Measurements from ENCODE around the gene SEC22B.
A peak's percentile ranks its signal among the peaks of the same experiment; 100 is the strongest.
"Not testable (repeated sequence)": the region's sequence is repeated elsewhere in the genome, so short reads cannot be mapped to it uniquely, and the experiment has no call there.

SEC22B gene

DNA sequence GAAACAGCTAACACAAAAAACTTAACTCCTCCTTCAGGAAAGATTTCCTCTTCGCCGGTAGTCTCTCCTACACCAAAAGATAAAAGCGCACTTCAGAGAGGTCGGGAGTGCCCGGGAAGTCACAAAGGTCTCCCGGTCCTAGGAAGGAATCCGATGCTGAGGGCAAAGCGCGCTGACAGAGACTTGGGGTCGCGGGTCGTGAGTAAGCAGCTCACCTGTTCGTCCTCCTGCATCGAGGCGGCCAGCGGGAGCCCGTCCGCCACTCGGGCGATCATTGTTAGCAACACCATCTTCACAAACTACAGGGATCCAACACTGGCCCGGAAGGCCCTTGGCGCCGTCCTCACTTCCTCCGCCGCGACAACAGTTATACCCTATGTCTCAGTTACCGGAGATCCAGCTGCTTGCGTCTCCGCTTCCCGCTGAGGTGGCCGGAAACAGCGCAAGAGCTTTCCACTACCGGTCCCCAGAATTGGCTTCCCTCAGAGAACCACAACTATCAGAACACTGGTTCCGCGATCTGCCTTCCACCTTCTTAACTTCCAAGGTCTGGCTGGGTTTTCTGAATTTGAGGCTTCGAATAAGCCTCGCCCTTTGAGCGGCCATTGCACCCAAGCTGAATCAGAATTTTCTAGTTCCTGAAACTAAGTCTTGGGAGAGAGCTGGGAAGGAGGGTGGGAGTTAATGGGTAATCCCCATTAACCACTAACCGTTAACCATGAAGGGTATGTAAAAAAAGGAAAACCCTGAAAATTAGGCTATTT, at the start of gene SEC22B:
TSS of gene SEC22B (minus strand) at position 429 of the 764 bp plus-strand sequence. CDS start at position 290, 139 bp downstream.
- Mint-ChIP-seq H3K27me3 (no peaks in the 10 kb centered on the region), H3K27ac (peak within 1 kb of the TSS; percentile 99), H3K36me3 (peaks cover 6 to 10% of the 10 kb centered on the region in 2 donors), H3K4me3 (peak within 1 kb of the TSS; percentile 98), H3K9me3 (no peaks in the 10 kb centered on the region), H3K4me1 (peaks cover 0 to 4% of the 10 kb centered on the region in 2 donors)
- peak; percentile 99 for ATAC-seq (replicated peaks)
- DNase-seq = peak; percentile 91

DNA sequence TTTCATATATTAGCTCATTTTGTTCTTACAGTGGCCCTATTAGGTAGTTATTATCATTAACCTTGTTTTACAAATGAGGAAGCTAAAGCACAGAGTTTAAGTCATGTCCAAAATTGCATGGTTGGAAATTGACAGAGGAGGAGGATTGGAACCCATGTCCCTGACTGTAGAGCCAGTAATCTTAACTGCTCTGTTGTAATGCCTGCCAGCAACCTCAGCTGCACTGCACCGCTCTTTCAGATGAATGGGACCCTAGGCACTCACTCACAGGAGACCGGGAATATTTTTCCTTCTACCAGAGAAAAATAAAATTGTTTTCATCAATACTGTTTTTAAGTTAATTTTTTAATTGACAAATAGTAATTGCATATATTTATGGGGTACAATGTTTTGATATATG, 41.6 kb upstream of the SEC22B start:
- ATAC-seq (replicated peaks) = peak in 1 of 2 donors; percentile 16
- H3K27me3 Mint-ChIP-seq, H3K27ac Mint-ChIP-seq, DNase-seq, H3K4me3 Mint-ChIP-seq, H3K4me1 Mint-ChIP-seq, H3K36me3 Mint-ChIP-seq, H3K9me3 Mint-ChIP-seq: not testable (repeated sequence)

GRCh38 chr1:120217175-120217929, 41.0 kb upstream of the SEC22B start:
- H3K27ac Mint-ChIP-seq, H3K4me3 Mint-ChIP-seq, H3K4me1 Mint-ChIP-seq, H3K36me3 Mint-ChIP-seq, H3K27me3 Mint-ChIP-seq, H3K9me3 Mint-ChIP-seq, DNase-seq: not testable (repeated sequence)
- peak; percentile 52 to 71 for ATAC-seq (replicated peaks)

DNA sequence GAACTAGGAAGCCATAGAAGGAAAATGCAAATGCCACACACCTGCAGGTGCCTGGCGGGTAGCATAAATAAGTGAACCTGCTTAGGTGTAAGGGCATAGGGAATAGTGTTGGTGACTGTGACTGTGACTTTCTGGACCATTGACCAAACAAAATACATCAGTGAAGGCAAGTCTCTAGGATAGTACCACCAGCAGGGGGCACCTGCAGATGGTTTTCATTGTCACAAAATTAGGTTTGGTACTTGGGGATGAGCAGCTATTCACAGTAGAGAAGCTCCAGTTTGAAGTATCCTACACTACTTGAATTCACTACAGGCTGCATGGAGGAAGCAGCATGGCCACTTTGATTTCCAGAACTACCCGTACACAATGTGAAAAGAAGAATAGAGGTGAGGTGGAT, 37.3 kb upstream of the SEC22B start:
- not testable (repeated sequence) for DNase-seq, H3K4me1 Mint-ChIP-seq, H3K9me3 Mint-ChIP-seq, H3K27ac Mint-ChIP-seq, H3K36me3 Mint-ChIP-seq, H3K4me3 Mint-ChIP-seq, H3K27me3 Mint-ChIP-seq
- peak; percentile 47 to 67 for ATAC-seq (replicated peaks)

GRCh38 chr1:120210754-120211153, 34.4 kb upstream of the SEC22B start:
- not testable (repeated sequence) for H3K4me3 Mint-ChIP-seq; ATAC-seq (replicated peaks); H3K4me1 Mint-ChIP-seq; H3K27me3 Mint-ChIP-seq; DNase-seq; H3K9me3 Mint-ChIP-seq; H3K27ac Mint-ChIP-seq; H3K36me3 Mint-ChIP-seq

GRCh38 chr1:120196863-120197775, 20.8 kb upstream of the SEC22B start:
- not testable (repeated sequence) for H3K27ac Mint-ChIP-seq, H3K36me3 Mint-ChIP-seq, H3K4me1 Mint-ChIP-seq, H3K9me3 Mint-ChIP-seq, DNase-seq
- peaks cover 4 to 10% of the 10 kb centered on the region in 2 donors for H3K27me3 Mint-ChIP-seq
- peak; percentile 42 to 69 for ATAC-seq (replicated peaks)
- peak overlapping the region; percentile 41 to 75 for H3K4me3 Mint-ChIP-seq

GRCh38 chr1:120188626-120189025, 12.3 kb upstream of the SEC22B start:
- not testable (repeated sequence) for DNase-seq; H3K27me3 Mint-ChIP-seq; ATAC-seq (replicated peaks); H3K36me3 Mint-ChIP-seq; H3K4me3 Mint-ChIP-seq; H3K4me1 Mint-ChIP-seq; H3K27ac Mint-ChIP-seq; H3K9me3 Mint-ChIP-seq

- not testable (repeated sequence) for ATAC-seq (replicated peaks); H3K4me1 Mint-ChIP-seq; H3K27me3 Mint-ChIP-seq
Measured at GRCh38 chr1:120182176-120182707, 5.9 kb upstream of the SEC22B start.

DNA sequence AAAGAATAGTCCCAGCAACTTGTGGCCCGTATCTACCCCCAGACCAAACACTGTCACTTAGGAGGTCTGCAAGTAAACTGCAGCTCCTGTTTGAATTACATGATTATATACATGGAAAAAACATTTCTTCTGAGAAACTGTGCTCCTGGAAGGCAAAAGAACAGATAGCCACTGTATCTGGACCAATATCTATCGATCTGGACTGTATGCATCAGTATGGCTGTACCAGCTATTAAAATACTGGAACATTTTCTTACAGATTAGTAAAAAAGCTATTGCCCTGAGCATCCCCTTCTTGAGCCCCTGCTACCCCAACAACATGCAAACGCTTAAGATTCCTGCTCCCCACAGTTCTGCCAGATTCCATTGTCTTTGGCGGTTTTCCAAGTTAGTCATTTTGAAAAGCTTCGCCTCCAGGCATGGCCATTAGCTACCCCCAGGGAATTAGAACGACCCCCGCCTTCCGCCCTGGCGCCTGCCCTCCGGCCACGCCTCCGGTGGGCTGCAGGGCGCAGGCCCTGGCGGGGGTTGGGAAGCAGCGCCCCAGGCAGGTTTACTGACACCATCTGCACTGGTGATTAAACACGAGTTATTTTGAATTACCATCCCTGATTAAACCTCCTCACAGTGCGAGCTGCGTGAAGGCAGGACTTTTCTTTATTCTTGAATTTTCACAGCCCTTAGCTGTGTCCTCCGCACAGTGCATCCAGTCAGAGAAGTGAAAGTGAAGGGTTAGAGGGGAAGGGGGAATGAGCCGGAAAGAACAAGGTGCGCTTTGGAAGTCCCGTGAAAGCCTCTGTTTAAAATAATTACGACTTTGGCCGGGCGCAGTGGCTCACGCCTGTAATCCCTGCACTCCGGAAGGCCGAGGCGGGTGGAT, 3.7 kb upstream of the SEC22B start:
- H3K9me3 Mint-ChIP-seq, H3K36me3 Mint-ChIP-seq, H3K4me1 Mint-ChIP-seq, H3K27me3 Mint-ChIP-seq, DNase-seq, H3K27ac Mint-ChIP-seq: not testable (repeated sequence)
- peak overlapping the region in 1 of 2 donors; percentile 65 for H3K4me3 Mint-ChIP-seq
- ATAC-seq (replicated peaks) = peak; percentile 8 to 13

More at GRCh38 chr1:120182176-120182707, 5.9 kb upstream of the SEC22B start:
- not testable (repeated sequence) for H3K4me3 Mint-ChIP-seq, H3K36me3 Mint-ChIP-seq, H3K27ac Mint-ChIP-seq, H3K9me3 Mint-ChIP-seq, DNase-seq

- ATAC-seq (replicated peaks) (no peak), DNase-seq (no peak)
- Mint-ChIP-seq H3K4me3 (no peak overlapping the region), H3K36me3 (peaks cover 6 to 10% of the 10 kb centered on the region in 2 donors), H3K27me3 (no peaks in the 10 kb centered on the region), H3K27ac (no peak overlapping the region), H3K4me1 (peaks cover 0 to 4% of the 10 kb centered on the region in 2 donors), H3K9me3 (no peaks in the 10 kb centered on the region)
Measured at GRCh38 chr1:120178799-120179756, 2.8 kb upstream of the SEC22B start.

- H3K4me3 Mint-ChIP-seq = not testable (repeated sequence)
Measured at GRCh38 chr1:120178058-120178457, 1.7 kb upstream of the SEC22B start.

DNA sequence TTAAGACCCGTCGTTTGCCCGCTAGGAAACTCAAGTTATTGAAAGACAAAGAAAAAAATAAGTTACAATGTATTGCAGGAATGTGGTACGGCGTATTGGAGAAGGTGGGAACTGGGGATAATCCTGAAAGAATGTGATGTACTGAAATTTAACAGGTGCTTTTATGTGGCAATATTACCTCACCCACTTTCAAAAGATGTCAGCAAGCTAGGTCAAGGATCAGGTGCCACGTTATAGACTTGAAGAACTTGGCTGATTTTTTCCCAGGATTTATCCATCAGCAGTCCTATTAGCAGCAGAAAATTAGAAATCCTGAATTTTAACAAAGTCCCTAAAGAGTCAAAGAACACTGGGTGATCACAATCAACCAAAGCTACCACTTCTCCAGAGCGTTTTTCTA, 632 bp downstream of the SEC22B start:
- ATAC-seq (replicated peaks); H3K9me3 Mint-ChIP-seq; H3K36me3 Mint-ChIP-seq; DNase-seq; H3K27me3 Mint-ChIP-seq; H3K4me1 Mint-ChIP-seq: not testable (repeated sequence)
- Mint-ChIP-seq H3K27ac (peak overlapping the region; percentile 99), H3K4me3 (peak overlapping the region; percentile 98)

More at GRCh38 chr1:120178058-120178457, 1.7 kb upstream of the SEC22B start:
- not testable (repeated sequence) for H3K27ac Mint-ChIP-seq; DNase-seq; H3K4me1 Mint-ChIP-seq; ATAC-seq (replicated peaks); H3K9me3 Mint-ChIP-seq; H3K36me3 Mint-ChIP-seq; H3K27me3 Mint-ChIP-seq
